Heart left ventricle (tissue), 16 donors: ENCODE results near the gene PNMT. TPM values are rescaled to one million over a fixed set of nuclear protein-coding genes. Genes with fewer than 3 reads are reported as not detected.

Source experiments
- ATAC-seq, 4 donors: fragments of 200-7000 bp; cut with Tn5 transposase; one replicate each; pipeline ENCODE4 v1.9.1; 2020 to 2022; ENCODE audit warnings: moderate library complexity in 4 of 4, mild to moderate bottlenecking in 3 of 4, moderate number of reproducible peaks in 1 of 4
- DNase-seq, 5 donors: peaks; one replicate each; pipeline ENCODE4 v3.0.0-alpha.2; 2020
- H3K27ac ChIP-seq, 12 donors: fragments of 200-600 bp; sonication (generic) in 4 of 12; one replicate each; pipeline versions ENCODE4 v1.5.0 to v1.8.0; 2016 to 2022; ENCODE audit warnings: mild to moderate bottlenecking in 2 of 12
- H3K27me3 ChIP-seq, 9 donors: fragments of 200-600 bp; sonication (generic) in 2 of 9; one replicate each; pipeline versions ENCODE4 v1.5.1 to v1.8.0; 2016 to 2022; ENCODE audit warnings: mild to moderate bottlenecking in 3 of 9
- H3K36me3 ChIP-seq, 9 donors: fragments of 200-600 bp; sonication (generic) in 2 of 9; one replicate each; pipeline versions ENCODE4 v1.5.0 to v1.8.0; 2018 to 2022; ENCODE audit warnings: mild to moderate bottlenecking in 2 of 9
- H3K4me1 ChIP-seq, 12 donors: fragments of 200-600 bp; sonication (generic) in 4 of 12; one replicate each; pipeline versions ENCODE4 v1.5.0 to v1.8.0; 2016 to 2022; ENCODE audit warnings: mild to moderate bottlenecking in 3 of 12
- H3K4me3 ChIP-seq, 12 donors: fragments of 200-600 bp; sonication (generic) in 4 of 12; one replicate each; pipeline versions ENCODE4 v1.5.0 to v1.8.0; 2017 to 2022; ENCODE audit warnings: mild to moderate bottlenecking in 9 of 12, moderate library complexity in 4 of 12
- H3K9me3 ChIP-seq, 12 donors: fragments of 200-600 bp; sonication (generic) in 4 of 12; one replicate each; pipeline versions ENCODE4 v1.5.0 to v1.8.0; 2016 to 2022; ENCODE audit warnings: mild to moderate bottlenecking in 1 of 12
- CTCF ChIP-seq, 12 donors: fragments of 200-600 bp; sonication (generic) in 4 of 12; IDR thresholded peaks; one replicate each; pipeline versions ENCODE4 v1.5.0 to v1.8.0; 2018 to 2022; ENCODE audit warnings: antibody characterized with exemption in 12 of 12, mild to moderate bottlenecking in 5 of 12
- POLR2A ChIP-seq, 2 donors: fragments of 450-650 bp; IDR thresholded peaks; one replicate each; pipeline ENCODE4 v1.6.1; 2017; ENCODE audit warnings: antibody characterized with exemption in 2 of 2, mild to moderate bottlenecking in 2 of 2, moderate library complexity in 2 of 2
- WGBS, 4 donors: extraction: QIAGEN DNeasy Blood & Tissue Kit in 2 of 4; methylation state at CpG; one replicate each; pipeline versions ENCODE4 v1.1.5 to v1.1.7; 2013 to 2018; 5-methylcytosine and 5-hydroxymethylcytosine counted together
- intact Hi-C, 10 donors: fragments of 100-400 bp; cut with DNase I; formaldehyde crosslinking; loops; one replicate each; pipeline versions ENCODE4 v1.11.1 to v1.14.2; 2022
- polyA plus RNA-seq, 2 donors: library from polyadenylated mRNA; stranded (reverse); fragments of 200-250 nt; gene quantifications; one replicate each; pipeline ENCODE4 v1.2.3, GENCODE V29; 2013
- total RNA-seq, 9 donors: library from RNA; depleted of rRNA in 2 of 9; stranded (reverse); fragments of >200 nt in 2 of 9; fragmentation: NEBNext Ultra II Directional in 3 of 9; extraction: Animal tissue kit (Norgen Biotek cat#: 25700) in 3 of 9; gene quantifications; one replicate each; pipeline versions ENCODE4 v1.1.0 to v1.2.4, GENCODE V29; 2016 to 2023
- donor health status: ischemic (EF 13 %, LVEDD 7.1; RV severe dilation, severe dysfunction).
- donor health status: healthy with polysubstance abuse.
- donor health status: DM: no; HTN: yes; CAD: no.
- donor health status: DM: no; HTN: no; CAD: no.
- donor health status: ischemic (EF 25% LVEDD 6.9; RV normal size, moderate dysfunction).
- donor health status: ischemic (EF 25% LVEDD 5.7; RV mildly dilated, moderate dysfunction).
- donor health status: healthy.
- donor health status: DM: yes; HTN: yes; CAD: no.
- donor health status: ischemic (EF 35%, LVEDD 5.7; RV mildly dilated, moderate dysfunction).
- donor health status: nonischemic (EF 11% LVEDD 7.7; RV severe dilation, severe dysfunction).
- donor health status: DM: yes; HTN: yes; CAD: no.
- donor health status: PGD.
- donor health status: ischemic (EF 29% LVEDD 5.4; RV normal size, mild dysfunction).
- donor health status: nonischemic (EF 23%, LVEDD 6.1; RV moderate dilation, normal function).

Gene PNMT
- total and polyA plus RNA-seq, 11 donors: 2.4 to 15.6 (median 6.1) TPM

GRCh38 chr17:39621523-39622379, 46.5 kb upstream of the PNMT start:
- Histone ChIP-seq H3K9me3 (no peaks in the 10 kb centered on the region), H3K4me3 (no peak overlapping the region), H3K4me1 (peaks cover 0 to 31% (median 10%) of the 10 kb centered on the region in 12 donors), H3K27ac (no peak overlapping the region), H3K36me3 (no peaks in the 10 kb centered on the region), H3K27me3 (peaks cover 0 to 23% (median 19%) of the 10 kb centered on the region in 9 donors)
- TF ChIP-seq CTCF (IDR thresholded peaks at IDR 0.05) (peak; percentile 99 to 100 (median 100)), POLR2A (IDR thresholded peaks at IDR 0.05) (no peak)
- intact Hi-C loops: loop anchor here (1.0 to 10.0 kb wide), 19 partner anchors 46 to 363 kb away; partner anchors contain the start of genes PNMT (in 2 of the 10), PSMD3 (in 2 of the 10), MIEN1 (in 1 of the 10) and TCAP (in 1 of the 10)
- ATAC-seq: peak; percentile 67 to 79 (median 74)
- peak; percentile 77 to 93 (median 84) for DNase-seq
- 9 to 13% (median 12%) methylated on average over 15 to 26 of the region's 26 CpGs for WGBS, 4 donors

- peaks cover 6 to 30% (median 26%) of the 10 kb centered on the region in 9 donors for H3K27me3 ChIP-seq
- H3K4me1 ChIP-seq: peaks cover 0 to 34% (median 13%) of the 10 kb centered on the region in 12 donors
- no peaks in the 10 kb centered on the region for H3K9me3 ChIP-seq
- DNase-seq (no peak), ATAC-seq (no peak)
- intact Hi-C loops: loop anchor here (1.0 to 10.0 kb wide), 20 partner anchors 45 to 362 kb away; partner anchors contain the start of genes PNMT (in 2 of the 10), PSMD3 (in 2 of the 10), MIEN1 (in 1 of the 10) and TCAP (in 1 of the 10)
- no peaks in the 10 kb centered on the region for H3K36me3 ChIP-seq
- TF ChIP-seq POLR2A (IDR thresholded peaks at IDR 0.05): no peak
- no peak for TF ChIP-seq CTCF (IDR thresholded peaks at IDR 0.05)
- no peak overlapping the region for H3K27ac ChIP-seq
- H3K4me3 ChIP-seq: no peak overlapping the region
- 55 to 68% (median 62%) methylated on average over 15 to 16 of the region's 16 CpGs for WGBS, 4 donors
Measured at GRCh38 chr17:39622380-39623006, 45.8 kb upstream of the PNMT start.

GRCh38 chr17:39623356-39623950, 44.8 kb upstream of the PNMT start:
- Histone ChIP-seq H3K36me3 (no peaks in the 10 kb centered on the region), H3K9me3 (no peaks in the 10 kb centered on the region), H3K4me3 (no peak overlapping the region), H3K27ac (peak overlapping the region in 2 of 12 donors; percentile 8 to 50), H3K4me1 (peaks cover 0 to 27% (median 13%) of the 10 kb centered on the region in 12 donors), H3K27me3 (peaks cover 8 to 37% (median 32%) of the 10 kb centered on the region in 9 donors)
- TF ChIP-seq POLR2A (IDR thresholded peaks at IDR 0.05): no peak
- TF ChIP-seq CTCF (IDR thresholded peaks at IDR 0.05): peak; percentile 87 to 97 (median 94)
- peak; percentile 71 to 82 (median 80) for ATAC-seq
- 4 to 10% (median 8%) methylated on average over 6 to 16 of the region's 16 CpGs for WGBS, 4 donors
- DNase-seq: peak; percentile 81 to 92 (median 87)
- intact Hi-C loops: loop anchor here (1.0 to 10.0 kb wide), 19 partner anchors 44 to 361 kb away; partner anchors contain the start of genes PNMT (in 2 of the 10), PSMD3 (in 2 of the 10), MIEN1 (in 1 of the 10) and TCAP (in 1 of the 10)
